ENCODE results near the gene MTCL1. TPM values are rescaled to one million over a fixed set of nuclear protein-coding genes. Genes with fewer than 3 reads are reported as not detected.

MTCL1 gene
- total RNA-seq, 1 experiment from 2014 or later = 50.1 TPM

- no peak for TF ChIP-seq CTCF (IDR thresholded peaks at IDR 0.05)
- TF ChIP-seq REST (IDR thresholded peaks at IDR 0.05; ENCODE audit: insufficient read depth in 1 of 2, low read depth in 2 of 2, low read length in 1 of 2) = no peak
- TF ChIP-seq SIN3A (IDR thresholded peaks at IDR 0.05; ENCODE audit: borderline replicate concordance, insufficient read depth, low read depth, low read length) = no peak
- no peak for TF ChIP-seq TCF7L2 (IDR thresholded peaks at IDR 0.05; ENCODE audit: low read depth, low read length)
- no peak for TF ChIP-seq POLR2AphosphoS5 (IDR thresholded peaks at IDR 0.05; ENCODE audit: low read depth, low read length)
- ATAC-seq (no peak), DNase-seq (ENCODE audit: low read depth, low spot score) (no peak)
- BruUV-seq (replicated peaks) = no TSS peak
- H3K9me3 ChIP-seq (ENCODE audit: control insufficient read depth, insufficient read depth, low read depth, low read length) = no peaks in the 10 kb centered on the region
- POLR2A ChIA-PET = no interaction called here
- H3K27me3 ChIP-seq (ENCODE audit: control insufficient read depth, insufficient read depth, low read length) = no peaks in the 10 kb centered on the region
- CTCF ChIA-PET = no interaction called here
- intact Hi-C loops (cut with micrococcal nuclease; ENCODE audit: unreplicated experiment) (no loop called here), in situ Hi-C loops (cut with HindIII; ENCODE audit: low pct_unique_long_range_greater_than_20kb, low sequenced_read_pairs) (no loop called here)
- H3K4me3 ChIP-seq (ENCODE audit: low read depth in 2 of 2, low read length in 2 of 2) = no peak overlapping the region
- H3K4me1 ChIP-seq (ENCODE audit: control insufficient read depth, insufficient read depth, low read length) = no peaks in the 10 kb centered on the region
- no peaks in the 10 kb centered on the region for H3K36me3 ChIP-seq (ENCODE audit: control insufficient read depth, insufficient read depth, low read length)
- no peak overlapping the region for H3K27ac ChIP-seq (ENCODE audit: low read length)
These were observed 162.9 kb downstream of the MTCL1 start for GRCh38 chr18:8868276-8868675.

- H3K9me3 ChIP-seq (ENCODE audit: control insufficient read depth, insufficient read depth, low read depth, low read length) = no peaks in the 10 kb centered on the region
- in situ Hi-C loops (cut with HindIII; ENCODE audit: low pct_unique_long_range_greater_than_20kb, low sequenced_read_pairs) (no loop called here), intact Hi-C loops (cut with micrococcal nuclease; ENCODE audit: unreplicated experiment) (no loop called here)
- no peaks in the 10 kb centered on the region for H3K36me3 ChIP-seq (ENCODE audit: control insufficient read depth, insufficient read depth, low read length)
- ATAC-seq (no peak), DNase-seq (ENCODE audit: low read depth, low spot score) (no peak)
- H3K27ac ChIP-seq (ENCODE audit: low read length) = no peak overlapping the region
- no peaks in the 10 kb centered on the region for H3K27me3 ChIP-seq (ENCODE audit: control insufficient read depth, insufficient read depth, low read length)
- H3K4me3 ChIP-seq (ENCODE audit: low read depth in 2 of 2, low read length in 2 of 2) = no peak overlapping the region
- ChIA-PET CTCF (no interaction called here), POLR2A (no interaction called here)
- BruUV-seq (replicated peaks) = no TSS peak
- no peaks in the 10 kb centered on the region for H3K4me1 ChIP-seq (ENCODE audit: control insufficient read depth, insufficient read depth, low read length)
- TF ChIP-seq REST (IDR thresholded peaks at IDR 0.05; ENCODE audit: insufficient read depth in 1 of 2, low read depth in 2 of 2, low read length in 1 of 2) (no peak), SIN3A (IDR thresholded peaks at IDR 0.05; ENCODE audit: borderline replicate concordance, insufficient read depth, low read depth, low read length) (no peak), CTCF (IDR thresholded peaks at IDR 0.05) (no peak), TCF7L2 (IDR thresholded peaks at IDR 0.05; ENCODE audit: low read depth, low read length) (no peak), POLR2AphosphoS5 (IDR thresholded peaks at IDR 0.05; ENCODE audit: low read depth, low read length) (no peak)
These were observed 163.5 kb downstream of the MTCL1 start for GRCh38 chr18:8868779-8869415.
